ENCODE results near the gene TMEM127.

- no peak for TF ChIP-seq SP1 (IDR thresholded peaks at IDR 0.05)
- no peak for TF ChIP-seq BHLHE40 (IDR thresholded peaks at IDR 0.05; ENCODE audit: borderline replicate concordance)
- TF ChIP-seq HDGF (IDR thresholded peaks at IDR 0.05; ENCODE audit: borderline replicate concordance) = no peak
- TF ChIP-seq LEF1 (IDR thresholded peaks at IDR 0.05; ENCODE audit: borderline replicate concordance) = no peak
- no peak for TF ChIP-seq NFRKB (IDR thresholded peaks at IDR 0.05)
- TF ChIP-seq ARNT (IDR thresholded peaks at IDR 0.05) = no peak
- no peak; the same call in 1 of the 2 replicates for TF ChIP-seq L3MBTL2 (conservative IDR thresholded peaks at IDR 0.05)
- no peak for TF ChIP-seq FOXM1 (IDR thresholded peaks at IDR 0.05; ENCODE audit: borderline replicate concordance)
- TF ChIP-seq SUZ12 (IDR thresholded peaks at IDR 0.05) = no peak
Observed at GRCh38 chr2:96207774-96208142, 58.0 kb downstream of the TMEM127 start.
